ENCODE results near the gene MUC2. TPM values are rescaled to one million over a fixed set of nuclear protein-coding genes. Genes with fewer than 3 reads are reported as not detected.
A peak's percentile ranks its signal among the peaks of the same experiment; 100 is the strongest.

MUC2 gene
- total RNA-seq, 1 donor from 2014 or later: not detected

DNA sequence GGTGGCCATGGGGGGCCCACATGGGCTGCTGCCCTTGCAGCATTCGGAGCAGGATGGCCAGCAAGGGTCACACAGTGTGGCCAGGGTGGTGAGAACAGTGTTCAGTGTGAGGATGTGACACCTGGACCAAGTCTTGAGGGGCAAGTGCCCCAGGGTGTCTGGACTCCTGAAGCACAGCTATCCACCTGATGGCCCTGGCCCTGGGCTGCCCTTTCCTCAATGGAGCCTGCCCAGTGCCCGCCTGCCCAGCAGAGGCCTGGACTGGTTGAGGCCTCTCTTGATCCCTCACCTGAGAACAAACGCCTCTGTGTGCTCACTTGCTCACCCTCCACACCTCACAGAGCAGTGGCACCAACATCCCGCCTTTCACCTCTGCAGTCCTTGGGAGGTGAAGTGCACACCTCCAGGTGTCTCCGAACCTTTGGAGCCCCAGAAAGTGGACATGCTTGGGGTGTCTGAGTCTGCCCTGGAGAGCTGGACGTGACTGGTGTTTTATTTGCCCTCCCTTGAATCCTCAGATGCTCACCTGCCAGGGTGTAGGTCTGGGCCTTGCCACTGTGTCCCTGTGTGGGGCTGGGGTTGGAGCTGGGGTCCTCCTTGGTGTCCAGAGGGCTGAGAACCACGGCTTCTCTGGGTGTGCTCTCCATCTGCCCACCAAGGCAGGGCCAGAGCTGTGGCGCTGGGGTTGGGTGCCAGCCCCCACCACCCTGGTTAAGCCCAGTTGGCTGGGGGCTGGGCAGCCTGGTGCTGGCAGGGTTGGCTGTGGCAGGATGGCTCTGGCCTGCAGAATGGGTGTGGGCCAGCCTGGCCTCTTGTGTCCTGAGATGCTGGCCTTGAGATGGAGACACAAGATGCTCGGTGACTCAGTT is 3.8 kb upstream of the MUC2 start:
- no peaks in the 10 kb centered on the region for H3K79me2 ChIP-seq (ENCODE audit: insufficient read depth, low read length)
- no peak overlapping the region for H2AFZ ChIP-seq (ENCODE audit: low read depth, low read length)
- TF ChIP-seq EZH2 (IDR thresholded peaks at IDR 0.05; ENCODE audit: insufficient read depth, low read length): no peak
- no peak overlapping the region for H3K27ac ChIP-seq (ENCODE audit: low read depth, low read length)
- H3K4me2 ChIP-seq (ENCODE audit: low read length): no peak overlapping the region
- H3K4me1 ChIP-seq (ENCODE audit: insufficient read depth, low read length): peaks cover 20% of the 10 kb centered on the region
- H4K20me1 ChIP-seq (ENCODE audit: insufficient read depth, low read length): no peaks in the 10 kb centered on the region
- peaks cover 2% of the 10 kb centered on the region for H3K27me3 ChIP-seq (ENCODE audit: insufficient read depth, low read length)
- no peaks in the 10 kb centered on the region for H3K36me3 ChIP-seq (ENCODE audit: insufficient read depth, low read length)
- H3K9ac ChIP-seq (ENCODE audit: low read length): no peak overlapping the region
- Mint-ChIP-seq H3K36me3 (ENCODE audit: low read depth, unreplicated experiment) (no peaks in the 10 kb centered on the region), H3K4me1 (ENCODE audit: low read depth, unreplicated experiment) (peaks cover 5% of the 10 kb centered on the region), H3K27me3 (ENCODE audit: low read depth, unreplicated experiment) (peaks cover 15% of the 10 kb centered on the region), H3K4me3 (ENCODE audit: unreplicated experiment) (no peak overlapping the region), H3K9me3 (ENCODE audit: unreplicated experiment) (peaks cover 2% of the 10 kb centered on the region), H3K27ac (ENCODE audit: unreplicated experiment) (no peak overlapping the region)
- DNase-seq (ENCODE audit: low read depth) (no peak), FAIRE-seq (no peak)
- no peak overlapping the region for H3K4me3 ChIP-seq (ENCODE audit: insufficient read depth, low read depth, low read length)
- H3K9me3 ChIP-seq (ENCODE audit: insufficient read depth, low read depth, low read length): no peaks in the 10 kb centered on the region

DNA sequence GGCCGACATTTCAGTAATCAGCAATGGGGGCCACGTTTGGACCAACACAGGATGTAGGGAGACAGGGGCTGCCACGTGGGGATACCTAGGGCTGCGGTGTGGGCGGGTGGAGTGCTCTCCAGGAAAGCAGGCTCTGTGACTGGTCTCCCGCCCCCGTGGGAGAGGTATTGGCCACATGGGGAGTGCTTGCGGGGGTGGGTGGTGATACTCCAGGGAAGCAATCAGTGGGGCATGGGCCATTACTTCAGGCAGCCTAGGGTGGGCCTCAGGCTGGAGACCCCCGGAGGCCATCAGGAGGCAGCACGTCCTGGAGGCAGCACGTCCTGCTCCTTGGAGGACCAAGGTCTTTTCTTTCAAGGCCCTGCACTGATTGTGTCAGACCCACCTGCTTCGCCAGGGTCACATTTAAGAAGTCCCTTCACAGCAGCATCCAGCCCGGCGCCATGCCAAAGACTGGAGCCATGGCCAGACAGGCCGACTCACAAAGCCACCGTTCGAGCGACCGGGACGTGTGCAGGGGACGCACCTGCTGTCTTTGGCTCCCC is 3.0 kb upstream of the MUC2 start:
- FAIRE-seq: no peak
- H4K20me1 ChIP-seq (ENCODE audit: insufficient read depth, low read length): no peaks in the 10 kb centered on the region
- TF ChIP-seq CTCF (IDR thresholded peaks at IDR 0.05; ENCODE audit: insufficient read depth, low read depth, low read length) (no peak), EZH2 (IDR thresholded peaks at IDR 0.05; ENCODE audit: insufficient read depth, low read length) (no peak)

GRCh38 chr11:1072116-1072820 is 2.4 kb upstream of the MUC2 start:
- H3K27ac Mint-ChIP-seq (ENCODE audit: unreplicated experiment): no peak overlapping the region
- Histone ChIP-seq H3K4me1 (ENCODE audit: insufficient read depth, low read length) (peaks cover 20% of the 10 kb centered on the region), H3K36me3 (ENCODE audit: insufficient read depth, low read length) (no peaks in the 10 kb centered on the region), H2AFZ (ENCODE audit: low read depth, low read length) (no peak overlapping the region), H3K4me3 (ENCODE audit: insufficient read depth, low read depth, low read length) (peak overlapping the region; percentile 5), H3K4me2 (ENCODE audit: low read length) (peak overlapping the region; percentile 44), H3K9ac (ENCODE audit: low read length) (peak overlapping the region; percentile 52), H3K79me2 (ENCODE audit: insufficient read depth, low read length) (no peaks in the 10 kb centered on the region), H4K20me1 (ENCODE audit: insufficient read depth, low read length) (no peaks in the 10 kb centered on the region), H3K9me3 (ENCODE audit: insufficient read depth, low read depth, low read length) (no peaks in the 10 kb centered on the region), H3K27me3 (ENCODE audit: insufficient read depth, low read length) (no peaks in the 10 kb centered on the region), H3K27ac (ENCODE audit: low read depth, low read length) (no peak overlapping the region)
- no peak overlapping the region for H3K4me3 Mint-ChIP-seq (ENCODE audit: unreplicated experiment)
- TF ChIP-seq EZH2 (IDR thresholded peaks at IDR 0.05; ENCODE audit: insufficient read depth, low read length): no peak
- no peak for TF ChIP-seq CTCF (IDR thresholded peaks at IDR 0.05; ENCODE audit: insufficient read depth, low read depth, low read length)
- no peaks in the 10 kb centered on the region for H3K36me3 Mint-ChIP-seq (ENCODE audit: low read depth, unreplicated experiment)
- peaks cover 5% of the 10 kb centered on the region for H3K4me1 Mint-ChIP-seq (ENCODE audit: low read depth, unreplicated experiment)
- DNase-seq (ENCODE audit: low read depth): peak; percentile 57
- peaks cover 13% of the 10 kb centered on the region for H3K27me3 Mint-ChIP-seq (ENCODE audit: low read depth, unreplicated experiment)
- no peak for FAIRE-seq
- H3K9me3 Mint-ChIP-seq (ENCODE audit: unreplicated experiment): peaks cover 2% of the 10 kb centered on the region

More for the DNA sequence above, 3.0 kb upstream of the MUC2 start:
- Mint-ChIP-seq H3K36me3 (ENCODE audit: low read depth, unreplicated experiment) (no peaks in the 10 kb centered on the region), H3K27me3 (ENCODE audit: low read depth, unreplicated experiment) (peaks cover 13% of the 10 kb centered on the region), H3K27ac (ENCODE audit: unreplicated experiment) (no peak overlapping the region), H3K9me3 (ENCODE audit: unreplicated experiment) (peaks cover 2% of the 10 kb centered on the region), H3K4me3 (ENCODE audit: unreplicated experiment) (no peak overlapping the region), H3K4me1 (ENCODE audit: low read depth, unreplicated experiment) (peaks cover 5% of the 10 kb centered on the region)
- Histone ChIP-seq H3K4me3 (ENCODE audit: insufficient read depth, low read depth, low read length) (no peak overlapping the region), H3K27me3 (ENCODE audit: insufficient read depth, low read length) (no peaks in the 10 kb centered on the region), H3K27ac (ENCODE audit: low read depth, low read length) (no peak overlapping the region), H3K4me1 (ENCODE audit: insufficient read depth, low read length) (peaks cover 20% of the 10 kb centered on the region), H3K4me2 (ENCODE audit: low read length) (no peak overlapping the region), H3K9me3 (ENCODE audit: insufficient read depth, low read depth, low read length) (no peaks in the 10 kb centered on the region), H3K79me2 (ENCODE audit: insufficient read depth, low read length) (no peaks in the 10 kb centered on the region), H2AFZ (ENCODE audit: low read depth, low read length) (no peak overlapping the region), H3K36me3 (ENCODE audit: insufficient read depth, low read length) (no peaks in the 10 kb centered on the region), H3K9ac (ENCODE audit: low read length) (no peak overlapping the region)
- DNase-seq (ENCODE audit: low read depth): no peak

Measured in astrocyte (in vitro differentiated cells and primary cell).